Tibial nerve (tissue), 4 donors: ENCODE data around the gene ZW10.

Experiments
- EP300 ChIP-seq, 2 donors: sonication (generic); formaldehyde crosslinking; IDR thresholded peaks; one replicate each; pipeline ENCODE4 v1.6.1; 2017; ENCODE audit warnings: antibody characterized with exemption in 2 of 2, mild to moderate bottlenecking in 1 of 2
- POLR2A ChIP-seq, 2 donors: fragments of 450-650 bp; IDR thresholded peaks; one replicate each; pipeline ENCODE4 v1.6.1; 2017; ENCODE audit warnings: antibody characterized with exemption in 2 of 2, mild to moderate bottlenecking in 2 of 2, moderate library complexity in 2 of 2
- TF ChIP-seq, protein P1 (sequence below), 5 experiments: fragments of 200-600 bp in 3 of 5; fragments of 450-650 bp in 2 of 5; sonication (generic) in 3 of 5; IDR thresholded peaks; one replicate each; pipeline ENCODE4 v1.5.1; 2016 to 2019; ENCODE audit warnings: antibody characterized with exemption in 5 of 5, mild to moderate bottlenecking in 3 of 5, moderate library complexity in 2 of 5

DNA sequence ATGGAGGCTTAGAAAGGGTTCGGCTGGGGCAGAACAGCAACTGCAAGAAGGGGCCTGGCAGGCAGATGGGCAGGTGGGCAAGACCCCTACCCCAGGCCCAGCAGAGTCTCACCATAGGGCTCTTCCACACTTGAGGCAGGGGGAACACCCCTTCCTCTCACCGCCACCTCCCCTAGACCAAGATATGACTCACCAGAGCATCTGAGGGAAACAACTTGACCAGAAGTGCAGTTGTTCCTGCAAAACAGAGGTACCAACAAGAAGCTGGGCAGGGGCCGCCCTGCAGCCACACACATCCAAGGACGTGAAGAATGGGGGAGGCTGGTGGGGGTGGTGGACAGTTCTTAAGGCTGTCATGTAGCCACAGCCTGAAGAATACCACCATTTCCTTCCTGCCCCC, 78.3 kb downstream of the ZW10 start:
- TF ChIP-seq, protein P1, sequence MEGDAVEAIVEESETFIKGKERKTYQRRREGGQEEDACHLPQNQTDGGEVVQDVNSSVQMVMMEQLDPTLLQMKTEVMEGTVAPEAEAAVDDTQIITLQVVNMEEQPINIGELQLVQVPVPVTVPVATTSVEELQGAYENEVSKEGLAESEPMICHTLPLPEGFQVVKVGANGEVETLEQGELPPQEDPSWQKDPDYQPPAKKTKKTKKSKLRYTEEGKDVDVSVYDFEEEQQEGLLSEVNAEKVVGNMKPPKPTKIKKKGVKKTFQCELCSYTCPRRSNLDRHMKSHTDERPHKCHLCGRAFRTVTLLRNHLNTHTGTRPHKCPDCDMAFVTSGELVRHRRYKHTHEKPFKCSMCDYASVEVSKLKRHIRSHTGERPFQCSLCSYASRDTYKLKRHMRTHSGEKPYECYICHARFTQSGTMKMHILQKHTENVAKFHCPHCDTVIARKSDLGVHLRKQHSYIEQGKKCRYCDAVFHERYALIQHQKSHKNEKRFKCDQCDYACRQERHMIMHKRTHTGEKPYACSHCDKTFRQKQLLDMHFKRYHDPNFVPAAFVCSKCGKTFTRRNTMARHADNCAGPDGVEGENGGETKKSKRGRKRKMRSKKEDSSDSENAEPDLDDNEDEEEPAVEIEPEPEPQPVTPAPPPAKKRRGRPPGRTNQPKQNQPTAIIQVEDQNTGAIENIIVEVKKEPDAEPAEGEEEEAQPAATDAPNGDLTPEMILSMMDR (IDR thresholded peaks at IDR 0.05): no peak
- no peak for TF ChIP-seq POLR2A (IDR thresholded peaks at IDR 0.05)
- TF ChIP-seq EP300 (IDR thresholded peaks at IDR 0.05): no peak
